Peyer's patch (tissue), 4 donors: ENCODE results near the gene CACNA2D1. TPM values are rescaled to one million over a fixed set of nuclear protein-coding genes. Genes with fewer than 3 reads are reported as not detected.

Source experiments
- DNase-seq, 3 donors: peaks; one replicate each; pipeline ENCODE4 v3.0.0-alpha.2; 2017 to 2019
- H3K27ac ChIP-seq, 4 donors: fragments of 200-600 bp; sonication (generic); one replicate each; pipeline ENCODE4 v1.5.1; 2016 to 2019
- H3K27me3 ChIP-seq, 2 donors: fragments of 200-600 bp; sonication (generic); one replicate each; pipeline ENCODE4 v1.5.1; 2019
- H3K36me3 ChIP-seq, 3 donors: fragments of 200-600 bp; sonication (generic); one replicate each; pipeline ENCODE4 v1.5.1; 2016 to 2019
- H3K4me1 ChIP-seq, 4 donors: fragments of 200-600 bp; sonication (generic); one replicate each; pipeline ENCODE4 v1.5.1; 2016 to 2019
- H3K4me3 ChIP-seq, 4 donors: fragments of 200-600 bp; sonication (generic); 1 replicate in 3 of 4; 2 replicates in 1 of 4; pipeline ENCODE4 v1.5.1; 2016 to 2019; ENCODE audit warnings: mild to moderate bottlenecking in 1 of 4
- H3K9me3 ChIP-seq, 4 donors: fragments of 200-600 bp; sonication (generic); one replicate each; pipeline ENCODE4 v1.5.1; 2016 to 2019; ENCODE audit warnings: mild to moderate bottlenecking in 1 of 4
- POLR2A ChIP-seq, 2 donors: fragments of 450-650 bp; IDR thresholded peaks; one replicate each; pipeline ENCODE4 v1.5.1; 2017; ENCODE audit warnings: antibody characterized with exemption in 2 of 2, mild to moderate bottlenecking in 2 of 2, moderate library complexity in 2 of 2
- total RNA-seq, 4 donors: library from RNA; depleted of rRNA; stranded (reverse); fragments of >200 nt; gene quantifications; one replicate each; pipeline ENCODE4 v1.1.0, GENCODE V29; 2016
- TF ChIP-seq, protein P1 (sequence below), 6 experiments: fragments of 450-650 bp in 4 of 6; fragments of 200-600 bp in 2 of 6; sonication (generic) in 1 of 6; IDR thresholded peaks; one replicate each; pipeline ENCODE4 v1.5.1; 2017 to 2019; ENCODE audit warnings: antibody characterized with exemption in 6 of 6, mild to moderate bottlenecking in 3 of 6, moderate library complexity in 1 of 6

The CACNA2D1 gene
- total RNA-seq, 4 donors from 2014 or later = 5.5 to 85.0 (median 11.5) TPM

DNA sequence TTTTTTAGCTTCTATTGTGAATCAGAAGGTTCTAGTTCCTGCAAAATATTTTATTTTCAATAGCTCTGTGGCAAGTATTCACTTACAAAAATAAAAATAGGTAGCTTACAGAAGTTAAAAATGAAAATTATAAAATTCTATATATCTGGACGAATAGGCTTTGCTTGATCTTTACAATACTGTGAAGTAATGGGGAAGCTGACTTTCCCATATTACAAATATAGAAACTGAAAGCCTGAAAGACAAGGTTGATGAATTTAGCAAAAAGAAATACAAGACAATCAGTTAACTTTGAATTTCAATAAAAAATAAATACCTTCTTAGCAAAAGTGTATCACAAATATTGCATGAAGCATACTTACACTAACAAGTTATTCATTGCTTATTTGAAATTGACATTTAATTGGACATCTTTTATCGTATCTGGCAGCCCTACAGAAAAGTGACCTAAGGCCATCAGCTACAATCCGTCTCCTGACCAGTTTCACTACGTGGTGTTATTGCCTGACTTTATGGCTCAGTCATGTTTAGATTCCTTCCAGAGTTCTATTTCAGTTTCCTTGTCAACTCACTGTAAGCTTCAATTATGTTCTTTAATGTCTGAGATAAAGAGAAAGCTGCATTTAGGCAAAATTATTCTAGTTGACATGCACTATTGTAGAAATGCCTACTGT lies 363.2 kb downstream of the CACNA2D1 start:
- Histone ChIP-seq H3K36me3 (no peaks in the 10 kb centered on the region), H3K27ac (no peak overlapping the region), H3K9me3 (no peaks in the 10 kb centered on the region), H3K4me1 (no peaks in the 10 kb centered on the region), H3K4me3 (no peak overlapping the region), H3K27me3 (no peaks in the 10 kb centered on the region)
- TF ChIP-seq, protein P1, sequence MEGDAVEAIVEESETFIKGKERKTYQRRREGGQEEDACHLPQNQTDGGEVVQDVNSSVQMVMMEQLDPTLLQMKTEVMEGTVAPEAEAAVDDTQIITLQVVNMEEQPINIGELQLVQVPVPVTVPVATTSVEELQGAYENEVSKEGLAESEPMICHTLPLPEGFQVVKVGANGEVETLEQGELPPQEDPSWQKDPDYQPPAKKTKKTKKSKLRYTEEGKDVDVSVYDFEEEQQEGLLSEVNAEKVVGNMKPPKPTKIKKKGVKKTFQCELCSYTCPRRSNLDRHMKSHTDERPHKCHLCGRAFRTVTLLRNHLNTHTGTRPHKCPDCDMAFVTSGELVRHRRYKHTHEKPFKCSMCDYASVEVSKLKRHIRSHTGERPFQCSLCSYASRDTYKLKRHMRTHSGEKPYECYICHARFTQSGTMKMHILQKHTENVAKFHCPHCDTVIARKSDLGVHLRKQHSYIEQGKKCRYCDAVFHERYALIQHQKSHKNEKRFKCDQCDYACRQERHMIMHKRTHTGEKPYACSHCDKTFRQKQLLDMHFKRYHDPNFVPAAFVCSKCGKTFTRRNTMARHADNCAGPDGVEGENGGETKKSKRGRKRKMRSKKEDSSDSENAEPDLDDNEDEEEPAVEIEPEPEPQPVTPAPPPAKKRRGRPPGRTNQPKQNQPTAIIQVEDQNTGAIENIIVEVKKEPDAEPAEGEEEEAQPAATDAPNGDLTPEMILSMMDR (IDR thresholded peaks at IDR 0.05) = no peak
- no peak for TF ChIP-seq POLR2A (IDR thresholded peaks at IDR 0.05)
- DNase-seq = no peak

DNA sequence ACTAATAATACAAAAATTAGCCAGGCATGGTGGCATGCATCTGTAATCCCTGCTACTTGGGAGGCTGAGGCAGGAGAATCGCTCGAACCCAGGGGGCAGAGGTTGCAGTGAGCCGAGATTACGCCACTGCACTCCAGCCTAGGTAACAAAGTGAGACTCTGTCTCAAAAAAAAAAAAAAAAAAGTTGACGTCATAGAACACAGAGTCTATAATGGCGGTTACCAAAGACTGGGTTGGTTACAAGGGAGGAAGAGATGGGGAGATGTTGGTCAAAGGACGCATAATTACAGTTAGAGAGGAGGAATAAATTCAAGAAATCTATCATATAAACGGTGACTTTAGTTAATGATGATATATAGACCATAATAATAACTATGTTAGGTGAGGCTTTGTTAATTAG lies 364.1 kb downstream of the CACNA2D1 start:
- Histone ChIP-seq H3K4me3 (no peak overlapping the region), H3K27ac (no peak overlapping the region), H3K36me3 (no peaks in the 10 kb centered on the region), H3K9me3 (no peaks in the 10 kb centered on the region), H3K4me1 (no peaks in the 10 kb centered on the region), H3K27me3 (no peaks in the 10 kb centered on the region)
- no peak for DNase-seq
- TF ChIP-seq POLR2A (IDR thresholded peaks at IDR 0.05) = no peak
- TF ChIP-seq, protein P1 (IDR thresholded peaks at IDR 0.05) = no peak

DNA sequence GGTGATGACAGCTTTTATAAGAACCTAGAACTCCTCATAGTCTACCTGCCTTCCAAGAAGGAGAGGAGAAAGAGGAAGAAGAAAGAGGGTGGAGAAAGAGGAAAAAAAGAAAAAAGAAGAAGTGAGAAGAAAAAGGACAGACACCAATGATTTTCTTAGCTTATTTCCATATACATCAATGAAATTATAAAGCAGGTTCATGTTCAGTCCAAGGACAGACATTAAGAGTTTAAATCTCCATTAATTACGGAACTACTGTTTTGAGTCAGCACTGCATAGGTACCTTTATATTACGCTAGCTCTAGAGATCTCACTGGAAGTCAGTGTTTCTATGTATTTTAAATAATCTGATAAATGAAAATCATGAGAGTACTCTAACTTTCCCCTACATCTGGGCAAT lies 364.8 kb downstream of the CACNA2D1 start:
- Histone ChIP-seq H3K4me1 (no peaks in the 10 kb centered on the region), H3K4me3 (no peak overlapping the region), H3K9me3 (no peaks in the 10 kb centered on the region), H3K27ac (no peak overlapping the region), H3K27me3 (no peaks in the 10 kb centered on the region), H3K36me3 (no peaks in the 10 kb centered on the region)
- no peak for DNase-seq
- TF ChIP-seq, protein P1 (IDR thresholded peaks at IDR 0.05) = no peak
- TF ChIP-seq POLR2A (IDR thresholded peaks at IDR 0.05) = no peak

DNA sequence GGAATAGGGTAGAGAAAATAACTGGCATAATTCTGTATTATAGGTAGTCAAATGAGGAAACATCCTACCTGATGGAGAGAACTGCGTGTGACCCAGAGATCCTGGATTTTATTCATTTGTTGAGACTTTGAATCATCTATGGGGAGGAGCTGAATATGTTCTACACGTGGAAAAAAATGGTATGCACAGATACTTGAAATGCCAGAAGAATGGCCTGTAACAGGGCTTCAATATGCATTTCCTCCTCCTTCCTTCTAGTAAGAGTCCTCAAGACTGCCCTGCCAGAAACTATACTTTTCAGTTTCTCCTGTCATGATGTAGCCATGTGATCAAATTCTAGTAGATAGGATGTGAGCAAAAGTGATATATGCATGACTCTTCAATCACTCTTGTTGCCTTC lies 372.1 kb downstream of the CACNA2D1 start:
- no peaks in the 10 kb centered on the region for H3K4me1 ChIP-seq
- no peaks in the 10 kb centered on the region for H3K36me3 ChIP-seq
- H3K9me3 ChIP-seq = no peaks in the 10 kb centered on the region
- no peak overlapping the region for H3K27ac ChIP-seq
- no peak overlapping the region for H3K4me3 ChIP-seq
- no peaks in the 10 kb centered on the region for H3K27me3 ChIP-seq
- TF ChIP-seq POLR2A (IDR thresholded peaks at IDR 0.05) = no peak
- TF ChIP-seq, protein P1 (IDR thresholded peaks at IDR 0.05) = no peak
- DNase-seq = no peak

DNA sequence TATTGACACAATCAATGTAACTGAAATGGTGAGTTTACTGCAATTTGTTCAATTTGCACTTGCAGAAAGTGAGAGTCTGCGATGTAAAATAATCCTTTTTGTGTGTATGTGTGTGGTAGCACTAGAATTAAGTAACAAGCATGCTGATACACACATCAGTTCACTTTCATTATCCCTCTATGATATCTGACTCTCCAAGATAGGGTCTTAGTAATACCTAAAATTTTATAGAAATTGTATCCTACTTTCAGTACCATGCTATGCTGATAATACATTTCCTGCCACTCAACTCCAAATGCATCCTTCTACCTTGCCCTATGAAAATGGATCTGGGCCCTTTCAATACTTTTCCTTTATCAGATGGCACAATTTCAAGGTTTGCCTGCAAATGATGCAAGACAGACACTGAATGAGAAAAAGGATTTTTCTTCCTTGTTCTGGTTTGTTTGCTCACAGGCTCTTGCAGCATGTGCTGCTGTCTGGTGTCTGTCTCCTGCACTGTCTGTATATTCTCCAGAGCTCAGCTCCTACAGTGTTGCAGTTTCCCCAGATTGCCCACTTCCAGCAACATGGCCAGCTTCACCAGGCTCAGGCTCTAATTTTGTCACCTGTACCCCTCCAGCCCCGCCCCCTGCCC lies 375.8 kb downstream of the CACNA2D1 start:
- H3K4me1 ChIP-seq = no peaks in the 10 kb centered on the region
- no peak overlapping the region for H3K27ac ChIP-seq
- no peaks in the 10 kb centered on the region for H3K36me3 ChIP-seq
- no peak overlapping the region for H3K4me3 ChIP-seq
- no peaks in the 10 kb centered on the region for H3K27me3 ChIP-seq
- DNase-seq = no peak
- H3K9me3 ChIP-seq = no peaks in the 10 kb centered on the region
- TF ChIP-seq POLR2A (IDR thresholded peaks at IDR 0.05) = no peak
- TF ChIP-seq, protein P1 (IDR thresholded peaks at IDR 0.05) = no peak
